PC-3 (cell line): Measurements from ENCODE around the gene COMMD7. TPM values are rescaled to one million over a fixed set of nuclear protein-coding genes. Genes with fewer than 3 reads are reported as not detected.

Experiments
- ATAC-seq: fragments of 200-7000 bp; cut with Tn5 transposase; 2 replicates; pipeline ENCODE4 v1.9.1; 2020; ENCODE audit warnings: mild to moderate bottlenecking, moderate library complexity
- BruUV-seq: library from RNA; stranded (reverse); fragments of 400-500 nt; replicated peaks from 2 replicates; lab custom pipeline; 2021; lab: Mats Ljungman, UMichigan
- CTCF ChIA-PET: fragments of 300-600 bp; sonication (Branson Sonifier 250); formaldehyde crosslinking; loops from one replicate; lab custom pipeline; 2022; ENCODE audit warnings: antibody characterized with exemption; lab: Charles Lee
- POLR2A ChIA-PET: fragments of 300-600 bp; sonication (Branson Sonifier 250); formaldehyde crosslinking; loops from one replicate; lab custom pipeline; 2022; ENCODE audit warnings: antibody characterized with exemption; ENCODE audit not compliant: unreplicated experiment; lab: Charles Lee
- DNase-seq: peaks from one replicate; pipeline ENCODE4 v3.0.0-alpha.2; 2015
- H2AFZ ChIP-seq: fragments of 300-600 bp; sonication (generic); 2 replicates; pipeline ENCODE4 v1.6.0; 2016; ENCODE audit warnings: antibody characterized with exemption, low read length
- H3F3A ChIP-seq: fragments of 300-600 bp; sonication (generic); one replicate; pipeline ENCODE4 v1.6.0; 2017; ENCODE audit warnings: antibody characterized with exemption, low read length, control low read depth, mild to moderate bottlenecking; ENCODE audit not compliant: unreplicated experiment
- H3K27ac ChIP-seq: fragments of 300-600 bp; sonication (generic); 2 replicates; pipeline ENCODE4 v1.5.1; 2016; ENCODE audit warnings: mild to moderate bottlenecking, low read length
- H3K27me3 ChIP-seq: fragments of 300-600 bp; sonication (generic); 2 replicates; pipeline ENCODE4 v1.6.1; 2016; ENCODE audit warnings: low read length, mixed read lengths
- H3K36me3 ChIP-seq: fragments of 300-600 bp; sonication (generic); 2 replicates; pipeline ENCODE4 v1.6.1; 2016; ENCODE audit warnings: low read depth, mixed run types, low read length, mixed read lengths
- H3K4me1 ChIP-seq: fragments of 300-600 bp; sonication (generic); 2 replicates; pipeline ENCODE4 v1.5.1; 2016; ENCODE audit warnings: low read length; ENCODE audit not compliant: insufficient read depth
- H3K4me2 ChIP-seq: fragments of 300-600 bp; sonication (generic); 2 replicates; pipeline ENCODE4 v1.6.0; 2016; ENCODE audit warnings: low read length
- H3K4me3 ChIP-seq: fragments of 300-600 bp; sonication (generic); 2 replicates; pipeline ENCODE4 v1.5.1; 2016; ENCODE audit warnings: mild to moderate bottlenecking, low read length, mixed read lengths
- H3K79me2 ChIP-seq: fragments of 300-600 bp; sonication (generic); 2 replicates; pipeline ENCODE4 v1.6.1; 2017; ENCODE audit warnings: low read length, mixed read lengths
- H3K9ac ChIP-seq: fragments of 300-600 bp; sonication (generic); 2 replicates; pipeline ENCODE4 v1.6.0; 2016; ENCODE audit warnings: mild to moderate bottlenecking, low read length
- H3K9me2 ChIP-seq: fragments of 300-600 bp; sonication (generic); replicated peaks from 2 replicates; pipeline ENCODE4 v1.6.1; 2016; ENCODE audit warnings: mixed run types, low read length, mixed read lengths
- H3K9me3 ChIP-seq: fragments of 300-600 bp; sonication (generic); 2 replicates; pipeline ENCODE4 v1.6.1; 2016; ENCODE audit warnings: low read length, mixed read lengths
- H4K20me1 ChIP-seq: fragments of 300-600 bp; sonication (generic); 2 replicates; pipeline ENCODE4 v1.6.1; 2016; ENCODE audit warnings: low read length, mixed read lengths
- EZH2 ChIP-seq: fragments of 300-600 bp; sonication (generic); IDR thresholded peaks from one replicate; pipeline ENCODE4 v1.6.1; 2017; ENCODE audit warnings: antibody characterized with exemption, mild to moderate bottlenecking, low read length; ENCODE audit not compliant: unreplicated experiment
- EZH2phosphoT487 ChIP-seq: fragments of 300-600 bp; sonication (generic); IDR thresholded peaks from 2 replicates; pipeline ENCODE4 v1.6.1; 2018; ENCODE audit warnings: mild to moderate bottlenecking, antibody characterized with exemption, low read length, borderline replicate concordance
- intact Hi-C: fragments of 100-400 bp; cut with micrococcal nuclease; formaldehyde crosslinking; loops from 2 replicates; pipeline ENCODE4 v1.9.0; 2023
- total RNA-seq: library from RNA; depleted of rRNA; stranded (reverse); fragments of >200 nt; gene quantifications from 2 replicates; pipeline ENCODE4 v1.2.3, GENCODE V29; 2014
- TF ChIP-seq, protein P1 (sequence below): fragments of 300-600 bp; sonication (generic); conservative IDR thresholded peaks from 2 replicates; pipeline ENCODE4 v1.5.1; 2017; ENCODE audit warnings: antibody characterized with exemption, low read depth, mild to moderate bottlenecking, low read length

COMMD7 gene
- total RNA-seq, 1 experiment from 2014 or later, result 33.5 TPM

DNA sequence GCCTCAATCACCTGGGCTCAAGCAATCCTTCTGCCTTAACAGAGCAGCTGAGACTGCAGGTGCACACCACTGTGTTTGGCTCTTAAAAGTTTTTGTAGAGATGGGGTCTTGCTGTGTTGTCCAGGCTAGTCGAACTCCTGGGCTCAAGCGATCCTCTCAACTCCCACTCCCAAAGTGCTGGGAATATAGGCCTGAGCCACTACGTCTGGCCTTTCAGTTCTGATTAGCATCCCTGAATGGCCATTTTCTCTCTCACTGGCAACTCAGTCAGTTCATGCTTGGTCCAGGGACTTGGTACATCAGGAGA is 47.4 kb upstream of the COMMD7 start:
- ATAC-seq (no peak), DNase-seq (no peak)
- Histone ChIP-seq H3F3A (no peaks in the 10 kb centered on the region), H3K4me3 (no peak overlapping the region), H3K9me3 (no peaks in the 10 kb centered on the region), H3K9me2 (no peaks in the 10 kb centered on the region), H4K20me1 (no peaks in the 10 kb centered on the region), H3K79me2 (no peaks in the 10 kb centered on the region), H2AFZ (no peak overlapping the region), H3K4me1 (no peaks in the 10 kb centered on the region), H3K9ac (no peak overlapping the region), H3K27me3 (no peaks in the 10 kb centered on the region), H3K27ac (no peak overlapping the region), H3K36me3 (peaks cover 14% of the 10 kb centered on the region), H3K4me2 (no peak overlapping the region)
- ChIA-PET POLR2A (no interaction called here), CTCF (interaction anchor here (0.6 to 1.4 kb wide), 3 partner anchors 12 to 973 kb away, joined by 3 to 9 read pairs (median 4); no protein-coding TSS in a partner anchor)
- TF ChIP-seq, protein P1, sequence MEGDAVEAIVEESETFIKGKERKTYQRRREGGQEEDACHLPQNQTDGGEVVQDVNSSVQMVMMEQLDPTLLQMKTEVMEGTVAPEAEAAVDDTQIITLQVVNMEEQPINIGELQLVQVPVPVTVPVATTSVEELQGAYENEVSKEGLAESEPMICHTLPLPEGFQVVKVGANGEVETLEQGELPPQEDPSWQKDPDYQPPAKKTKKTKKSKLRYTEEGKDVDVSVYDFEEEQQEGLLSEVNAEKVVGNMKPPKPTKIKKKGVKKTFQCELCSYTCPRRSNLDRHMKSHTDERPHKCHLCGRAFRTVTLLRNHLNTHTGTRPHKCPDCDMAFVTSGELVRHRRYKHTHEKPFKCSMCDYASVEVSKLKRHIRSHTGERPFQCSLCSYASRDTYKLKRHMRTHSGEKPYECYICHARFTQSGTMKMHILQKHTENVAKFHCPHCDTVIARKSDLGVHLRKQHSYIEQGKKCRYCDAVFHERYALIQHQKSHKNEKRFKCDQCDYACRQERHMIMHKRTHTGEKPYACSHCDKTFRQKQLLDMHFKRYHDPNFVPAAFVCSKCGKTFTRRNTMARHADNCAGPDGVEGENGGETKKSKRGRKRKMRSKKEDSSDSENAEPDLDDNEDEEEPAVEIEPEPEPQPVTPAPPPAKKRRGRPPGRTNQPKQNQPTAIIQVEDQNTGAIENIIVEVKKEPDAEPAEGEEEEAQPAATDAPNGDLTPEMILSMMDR, result no peak
- TF ChIP-seq EZH2, result no peak
- TF ChIP-seq EZH2phosphoT487, result no peak
- BruUV-seq, result no TSS peak
- intact Hi-C loops, result loop anchor here (1.0 to 10.0 kb wide), 2 partner anchors 155 to 304 kb away; no protein-coding TSS in a partner anchor

DNA sequence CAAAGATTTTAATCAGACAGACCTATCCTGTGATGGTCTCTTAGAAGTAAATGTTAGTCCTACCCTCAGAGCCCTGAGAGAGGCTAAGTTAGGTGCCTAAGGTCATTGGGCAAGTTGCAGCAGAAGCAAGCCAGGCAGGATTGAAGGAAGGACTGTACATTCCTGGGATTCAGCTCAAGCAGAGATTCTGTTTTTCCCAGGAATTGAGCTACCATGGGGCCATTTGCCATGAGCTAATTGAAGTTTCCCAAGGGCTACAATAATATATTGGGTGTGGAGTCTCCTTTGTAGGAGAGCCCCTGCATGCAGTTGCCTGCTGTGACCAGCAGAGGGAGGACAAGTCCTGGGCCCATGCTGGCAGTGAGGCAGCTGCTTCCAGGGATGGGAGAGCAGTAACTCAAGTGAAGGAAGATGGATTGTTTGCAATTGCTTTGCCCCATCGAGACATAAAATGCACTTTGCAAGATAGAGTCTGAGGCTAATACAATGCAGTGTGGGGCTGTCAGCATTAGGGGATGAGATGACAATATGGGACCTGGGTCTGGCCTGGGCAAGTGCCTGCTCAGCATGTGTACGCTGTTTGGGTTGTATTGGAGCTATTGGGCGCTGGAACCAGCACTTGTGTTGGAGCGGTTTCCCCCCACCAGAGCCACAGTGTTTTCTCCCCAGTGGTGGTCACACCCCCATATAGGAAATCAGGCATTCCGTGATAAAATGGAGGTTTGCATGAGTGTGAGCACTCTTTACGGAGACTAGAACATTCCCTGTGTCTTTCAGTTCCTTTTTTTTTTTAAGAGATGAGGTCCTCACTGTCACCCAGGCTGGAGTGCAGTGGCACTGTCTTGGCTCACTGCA is 46.9 kb upstream of the COMMD7 start:
- H3K4me1 ChIP-seq, result no peaks in the 10 kb centered on the region
- ChIA-PET POLR2A (no interaction called here), CTCF (interaction anchor here (0.5 to 1.4 kb wide), 6 partner anchors 12 to 974 kb away, joined by 3 to 9 read pairs (median 4); no protein-coding TSS in a partner anchor)
- no peak overlapping the region for H3K4me3 ChIP-seq
- TF ChIP-seq, protein P1, result peak; percentile 97
- TF ChIP-seq EZH2phosphoT487 (no peak), EZH2 (no peak)
- no peak overlapping the region for H3K4me2 ChIP-seq
- H3K79me2 ChIP-seq, result no peaks in the 10 kb centered on the region
- no peak overlapping the region for H2AFZ ChIP-seq
- H3K36me3 ChIP-seq, result peaks cover 14% of the 10 kb centered on the region
- intact Hi-C loops, result loop anchor here (1.0 to 10.0 kb wide), 2 partner anchors 155 to 305 kb away; no protein-coding TSS in a partner anchor
- no peaks in the 10 kb centered on the region for H3K9me3 ChIP-seq
- H4K20me1 ChIP-seq, result no peaks in the 10 kb centered on the region
- no peak overlapping the region for H3K27ac ChIP-seq
- DNase-seq (peak; percentile 79), ATAC-seq (peak; percentile 100)
- no peak overlapping the region for H3K9ac ChIP-seq
- H3F3A ChIP-seq, result no peaks in the 10 kb centered on the region
- no TSS peak for BruUV-seq
- H3K9me2 ChIP-seq, result no peaks in the 10 kb centered on the region
- no peaks in the 10 kb centered on the region for H3K27me3 ChIP-seq

DNA sequence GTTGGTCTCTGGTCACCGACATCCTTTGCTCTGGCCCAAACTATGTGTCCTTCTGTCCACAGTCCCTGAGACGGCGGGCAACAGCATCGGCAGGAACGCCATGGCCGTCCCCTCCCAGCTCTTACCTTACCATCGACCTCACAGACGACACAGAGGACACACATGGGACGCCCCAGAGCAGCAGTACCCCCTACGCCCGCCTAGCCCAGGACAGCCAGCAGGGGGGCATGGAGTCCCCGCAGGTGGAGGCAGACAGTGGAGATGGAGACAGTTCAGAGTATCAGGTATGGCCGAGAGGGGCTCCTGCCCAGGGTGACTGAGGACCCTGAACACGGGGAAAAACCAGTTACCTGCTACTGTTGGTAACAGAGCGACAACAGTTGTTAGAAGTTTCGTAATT is 43.9 kb upstream of the COMMD7 start:
- no peaks in the 10 kb centered on the region for H3K9me2 ChIP-seq

More for the DNA sequence above, 43.9 kb upstream of the COMMD7 start:
- DNase-seq (no peak), ATAC-seq (no peak)
- no peaks in the 10 kb centered on the region for H3K79me2 ChIP-seq
- no peak overlapping the region for H3K4me3 ChIP-seq
- no peaks in the 10 kb centered on the region for H3K27me3 ChIP-seq
- no peak overlapping the region for H3K27ac ChIP-seq
- no peaks in the 10 kb centered on the region for H3K4me1 ChIP-seq
- H3F3A ChIP-seq, result no peaks in the 10 kb centered on the region
- CTCF ChIA-PET, result no interaction called here
- no peaks in the 10 kb centered on the region for H3K9me3 ChIP-seq
- H4K20me1 ChIP-seq, result no peaks in the 10 kb centered on the region
- POLR2A ChIA-PET, result no interaction called here
- H3K36me3 ChIP-seq, result peaks cover 16% of the 10 kb centered on the region
- intact Hi-C loops, result no loop called here
- no peak overlapping the region for H3K4me2 ChIP-seq
- no peak overlapping the region for H2AFZ ChIP-seq
- TF ChIP-seq, protein P1, result no peak
- no peak for TF ChIP-seq EZH2
- no peak for TF ChIP-seq EZH2phosphoT487
- BruUV-seq, result no TSS peak
- no peak overlapping the region for H3K9ac ChIP-seq
